IPS-15b (cell line): Measurements from ENCODE around the gene CACNA1A.
"Not testable (repeated sequence)": the region's sequence is repeated elsewhere in the genome, so short reads cannot be mapped to it uniquely, and the experiment has no call there.

ENCODE experiments used
- H3K27me3 ChIP-seq: one replicate; pipeline ENCODE4 v1.6.1; 2013; ENCODE audit warnings: low read length; ENCODE audit not compliant: control insufficient read depth, insufficient read depth
- H3K36me3 ChIP-seq: one replicate; pipeline ENCODE4 v1.6.1; 2013; ENCODE audit warnings: low read length; ENCODE audit not compliant: control insufficient read depth, insufficient read depth
- H3K4me1 ChIP-seq: one replicate; pipeline ENCODE4 v1.6.1; 2013; ENCODE audit warnings: mild to moderate bottlenecking, low read length; ENCODE audit not compliant: control insufficient read depth, insufficient read depth
- H3K4me3 ChIP-seq: one replicate; pipeline ENCODE4 v1.5.1; 2013; ENCODE audit warnings: low read depth, low read length
- H3K9ac ChIP-seq: one replicate; pipeline ENCODE4 v1.6.1; 2013; ENCODE audit warnings: low read depth, mild to moderate bottlenecking, low read length
- H3K9me3 ChIP-seq: one replicate; pipeline ENCODE4 v1.6.1; 2013; ENCODE audit warnings: mild to moderate bottlenecking, low read length; ENCODE audit not compliant: control insufficient read depth, insufficient read depth

CACNA1A gene

DNA sequence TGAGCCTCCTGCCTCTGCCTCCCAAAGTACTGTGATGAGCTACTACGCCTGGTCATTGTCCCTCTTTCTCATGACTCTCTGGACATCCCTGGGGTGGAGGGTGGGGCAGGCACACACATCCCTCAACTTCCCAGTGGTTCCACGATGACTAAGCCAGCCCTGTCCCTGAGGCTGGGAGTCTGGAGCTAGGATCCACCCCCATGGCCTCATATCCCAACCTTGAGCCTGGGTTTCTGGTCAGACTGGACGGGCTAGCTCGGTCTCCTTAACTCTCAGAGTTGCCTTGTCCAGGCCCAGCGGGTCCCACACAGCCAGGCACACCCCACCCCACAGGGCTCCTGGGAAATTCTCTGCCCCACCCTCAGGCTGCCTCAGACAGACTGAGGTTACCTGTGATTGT, 336.5 kb downstream of the CACNA1A start:
- H3K9ac ChIP-seq: no peak overlapping the region
- no peak overlapping the region for H3K4me3 ChIP-seq
- H3K36me3 ChIP-seq: no peaks in the 10 kb centered on the region
- no peaks in the 10 kb centered on the region for H3K9me3 ChIP-seq
- H3K27me3 ChIP-seq: no peaks in the 10 kb centered on the region
- H3K4me1 ChIP-seq: peaks cover 11% of the 10 kb centered on the region

GRCh38 chr19:13166151-13166550, 340.1 kb downstream of the CACNA1A start:
- not testable (repeated sequence) for H3K36me3 ChIP-seq, H3K27me3 ChIP-seq, H3K4me3 ChIP-seq, H3K9ac ChIP-seq, H3K9me3 ChIP-seq
- H3K4me1 ChIP-seq: peaks cover 14% of the 10 kb centered on the region

DNA sequence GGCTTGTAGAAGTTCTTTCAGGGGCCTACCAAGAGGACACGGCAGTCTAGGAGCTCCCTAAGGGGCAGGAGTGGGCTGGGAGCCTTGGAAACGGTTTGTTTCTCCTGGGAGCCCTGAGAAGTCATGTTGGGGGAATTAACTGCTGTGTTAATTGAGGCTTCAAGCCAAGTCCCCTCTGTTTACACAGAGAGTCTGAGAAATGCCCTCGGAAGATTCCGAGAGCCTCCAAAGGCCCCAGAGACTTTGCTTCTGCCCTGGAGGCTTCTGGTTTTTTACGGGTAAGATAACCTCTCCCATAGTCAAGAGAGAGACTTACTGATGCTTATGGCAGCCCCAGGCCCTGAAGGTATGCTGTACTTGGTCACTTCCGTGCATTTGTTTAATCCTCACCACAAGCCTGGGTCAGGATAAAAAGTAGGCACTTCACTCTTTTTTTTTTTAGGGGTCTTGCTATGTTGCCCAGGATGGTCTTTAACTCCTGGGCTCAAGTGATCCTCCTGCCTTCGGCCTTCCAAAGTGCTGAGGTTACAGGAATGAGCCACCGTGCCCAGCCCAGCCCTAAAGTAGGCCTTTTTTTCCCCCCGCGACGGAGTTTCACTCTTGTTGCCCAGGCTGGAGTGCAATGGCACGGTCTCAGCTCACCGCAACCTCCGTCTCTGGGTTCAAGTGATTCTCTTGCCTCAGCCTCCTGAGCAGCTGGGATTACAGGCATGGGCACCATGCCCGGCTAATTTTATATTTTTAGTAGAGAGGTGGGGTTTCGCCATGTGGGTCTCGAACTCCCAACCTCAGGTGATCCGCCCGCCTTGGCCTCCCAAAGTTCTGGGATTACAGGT, 340.9 kb downstream of the CACNA1A start:
- H3K9ac ChIP-seq: peak overlapping the region; percentile 83
- H3K36me3 ChIP-seq: no peaks in the 10 kb centered on the region
- peaks cover 14% of the 10 kb centered on the region for H3K4me1 ChIP-seq
- no peaks in the 10 kb centered on the region for H3K27me3 ChIP-seq
- H3K4me3 ChIP-seq: peak overlapping the region; percentile 43
- no peaks in the 10 kb centered on the region for H3K9me3 ChIP-seq

DNA sequence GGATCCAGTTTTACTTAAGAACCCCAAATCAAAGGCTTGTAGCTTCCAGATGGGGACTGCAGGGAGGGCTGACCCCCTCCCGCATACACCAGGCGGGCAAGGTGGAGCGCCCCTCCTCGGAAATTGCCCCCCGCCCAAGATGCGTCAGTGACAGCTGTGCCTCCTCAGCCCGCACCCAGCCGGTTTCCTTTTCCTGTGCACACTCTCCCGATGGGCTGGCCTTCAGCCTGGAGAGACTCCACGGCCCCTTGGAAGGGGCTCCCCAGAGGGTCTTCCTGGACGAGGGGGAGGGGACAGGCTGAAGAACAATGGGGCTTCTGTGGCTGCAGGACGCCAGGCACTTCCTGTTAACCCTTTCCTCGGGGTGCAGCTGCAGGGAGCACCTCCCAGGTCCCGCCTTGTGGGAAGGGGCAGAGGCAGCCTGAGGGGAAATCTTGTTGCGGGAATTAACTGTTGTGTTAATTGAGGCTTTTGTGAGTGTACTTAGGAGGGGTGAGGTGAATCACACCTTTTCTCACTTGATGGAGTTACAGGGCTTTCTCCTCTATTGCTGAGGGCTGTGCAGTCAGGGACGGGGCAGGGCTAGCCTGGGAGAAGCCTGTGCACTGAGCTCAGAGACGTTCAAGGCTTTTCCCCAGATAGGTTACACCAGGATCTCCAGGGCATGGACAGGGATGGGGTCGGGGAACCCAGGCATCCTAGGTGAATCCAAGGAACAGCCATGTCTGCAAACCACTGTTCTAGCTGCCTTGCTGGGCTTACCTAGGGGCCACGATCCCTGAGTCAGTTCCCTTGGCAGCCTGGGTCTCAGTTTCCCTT, 341.7 kb downstream of the CACNA1A start:
- H3K9me3 ChIP-seq: no peaks in the 10 kb centered on the region
- H3K4me3 ChIP-seq: peak overlapping the region; percentile 73
- H3K9ac ChIP-seq: peak overlapping the region; percentile 83
- no peaks in the 10 kb centered on the region for H3K36me3 ChIP-seq
- peaks cover 14% of the 10 kb centered on the region for H3K4me1 ChIP-seq
- no peaks in the 10 kb centered on the region for H3K27me3 ChIP-seq

DNA sequence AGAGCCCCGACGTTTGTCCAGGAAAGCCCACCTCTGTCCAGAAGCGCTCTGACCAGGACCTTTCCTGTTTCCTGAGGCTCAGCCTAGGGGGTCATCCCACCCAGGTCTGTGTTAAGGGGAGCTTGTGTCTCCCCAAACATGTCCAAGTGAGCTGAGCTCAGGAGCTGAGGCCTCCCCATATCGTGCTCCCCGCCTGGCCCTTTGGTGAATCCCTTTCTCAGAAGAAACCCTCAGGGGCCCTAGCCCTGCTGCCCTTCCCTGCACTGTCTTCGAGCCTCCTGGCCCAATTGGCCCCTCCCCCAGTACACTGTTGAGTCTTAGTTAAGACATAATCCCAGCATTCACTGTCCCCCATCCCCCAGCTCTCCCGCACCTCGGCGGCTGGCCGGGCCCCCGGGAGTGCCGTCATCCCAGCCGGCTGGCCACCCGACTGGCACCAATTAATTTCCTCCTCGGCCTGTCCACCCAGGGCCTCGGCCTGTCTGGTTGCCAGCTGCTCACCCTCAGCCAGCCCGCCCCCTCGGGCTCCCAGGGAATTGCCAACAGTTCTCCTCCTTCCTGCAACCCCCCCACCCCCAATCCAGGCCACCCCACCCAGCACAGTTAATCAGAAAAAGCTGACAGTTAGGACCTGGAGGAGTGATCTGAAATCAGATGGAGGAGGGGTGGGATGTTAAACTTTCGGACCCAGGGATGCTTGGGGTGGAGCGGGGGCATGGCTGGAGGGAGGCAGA, 342.5 kb downstream of the CACNA1A start:
- H3K9me3 ChIP-seq: no peaks in the 10 kb centered on the region
- peaks cover 12% of the 10 kb centered on the region for H3K4me1 ChIP-seq
- no peaks in the 10 kb centered on the region for H3K27me3 ChIP-seq
- peak overlapping the region; percentile 73 for H3K4me3 ChIP-seq
- H3K36me3 ChIP-seq: no peaks in the 10 kb centered on the region
- H3K9ac ChIP-seq: peak overlapping the region; percentile 97

DNA sequence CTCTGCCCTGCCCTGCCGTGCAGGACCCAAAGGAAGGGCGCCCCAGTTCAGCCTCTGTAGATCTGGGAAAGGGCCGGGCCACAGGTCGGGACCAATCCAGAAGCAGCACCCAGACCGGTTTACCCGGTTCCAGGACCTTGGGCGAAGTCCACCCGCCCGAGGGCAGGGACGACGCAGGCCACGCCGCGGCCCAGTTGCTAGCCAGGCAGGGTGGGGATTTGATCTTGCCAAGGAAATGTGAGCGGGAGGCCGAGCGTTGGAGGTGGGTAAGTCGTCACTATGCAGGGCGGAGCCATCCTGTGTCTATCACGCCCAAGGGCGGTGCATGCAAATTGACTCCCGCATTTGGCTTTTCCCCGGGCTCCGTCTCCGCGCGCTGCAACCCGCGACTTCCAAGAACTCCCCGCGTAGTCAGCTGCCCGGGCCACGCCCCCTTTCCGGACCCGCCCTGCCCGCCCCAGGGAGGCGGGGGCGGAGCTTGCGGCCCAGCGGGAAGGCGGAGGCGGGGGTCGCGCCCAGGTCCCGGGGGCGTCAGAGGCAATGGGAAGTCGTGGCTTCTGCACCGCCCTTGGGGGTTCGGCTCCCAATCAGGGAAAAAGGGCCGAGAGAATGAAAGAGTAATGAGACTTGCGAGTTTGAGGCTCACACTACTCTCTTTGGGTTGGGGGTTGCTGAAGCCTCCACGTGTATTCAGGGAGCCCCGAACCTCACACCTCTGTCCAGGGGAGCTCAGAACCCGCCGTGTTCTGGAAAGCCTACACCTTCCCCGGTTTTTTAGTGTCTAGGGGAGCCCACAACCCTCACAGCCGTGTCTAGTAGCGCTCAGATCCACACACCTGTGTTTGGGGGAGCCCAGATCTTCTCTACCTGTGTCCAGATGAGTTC, 343.3 kb downstream of the CACNA1A start:
- Histone ChIP-seq H3K9me3 (no peaks in the 10 kb centered on the region), H3K4me3 (peak overlapping the region; percentile 73), H3K36me3 (no peaks in the 10 kb centered on the region), H3K27me3 (no peaks in the 10 kb centered on the region), H3K9ac (peak overlapping the region; percentile 97), H3K4me1 (peaks cover 12% of the 10 kb centered on the region)

DNA sequence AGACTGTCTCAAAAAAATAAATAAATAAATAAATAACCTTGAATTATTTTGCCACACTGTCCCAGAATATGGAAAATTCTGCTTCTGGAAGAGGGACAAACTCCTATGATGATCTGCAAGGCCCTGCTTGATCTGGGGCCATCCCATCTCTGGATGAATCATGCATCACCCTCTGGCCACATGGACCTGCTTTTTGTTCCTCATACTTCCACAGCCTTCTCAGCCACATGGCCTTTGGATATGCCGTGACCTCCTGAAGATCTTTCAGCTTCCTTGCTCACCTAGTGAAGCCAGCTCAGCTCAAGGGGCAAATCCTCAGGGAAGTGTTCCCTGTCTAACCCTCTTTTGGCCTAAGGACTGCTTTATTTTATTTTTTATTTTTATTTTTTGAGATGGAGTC, 345.7 kb downstream of the CACNA1A start:
- Histone ChIP-seq H3K9me3 (no peaks in the 10 kb centered on the region), H3K4me1 (peaks cover 10% of the 10 kb centered on the region), H3K9ac (no peak overlapping the region), H3K27me3 (no peaks in the 10 kb centered on the region), H3K36me3 (no peaks in the 10 kb centered on the region), H3K4me3 (no peak overlapping the region)

DNA sequence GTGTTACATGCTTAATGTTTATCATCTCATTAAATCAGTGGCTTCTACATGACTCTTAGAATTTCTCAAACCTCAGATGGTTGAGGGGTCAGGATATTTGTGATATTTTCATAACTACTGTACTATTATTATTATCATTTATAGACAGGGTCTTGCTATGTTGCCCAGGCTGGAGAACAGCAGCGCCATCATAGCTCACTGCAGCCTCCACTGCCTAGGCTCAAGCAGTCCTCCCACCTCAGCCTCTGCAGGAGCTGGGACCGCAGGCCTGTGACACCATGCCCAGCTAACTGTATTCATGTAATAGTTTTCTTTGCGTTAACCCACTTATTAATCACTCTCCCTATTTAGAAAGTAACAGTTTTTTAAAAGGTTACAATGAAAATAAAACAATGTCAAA, 346.6 kb downstream of the CACNA1A start:
- Histone ChIP-seq H3K9ac (no peak overlapping the region), H3K4me3 (no peak overlapping the region), H3K36me3 (no peaks in the 10 kb centered on the region), H3K9me3 (no peaks in the 10 kb centered on the region), H3K27me3 (no peaks in the 10 kb centered on the region), H3K4me1 (peaks cover 2% of the 10 kb centered on the region)
